Measurements from ENCODE around the gene FAM222A. TPM values are rescaled to one million over a fixed set of nuclear protein-coding genes. Genes with fewer than 3 reads are reported as not detected.

The FAM222A gene
- total and polyA plus RNA-seq, 2 of the 4 experiments (the other 2 are of a cell fraction) = under 0.01 to 0.32 TPM

DNA sequence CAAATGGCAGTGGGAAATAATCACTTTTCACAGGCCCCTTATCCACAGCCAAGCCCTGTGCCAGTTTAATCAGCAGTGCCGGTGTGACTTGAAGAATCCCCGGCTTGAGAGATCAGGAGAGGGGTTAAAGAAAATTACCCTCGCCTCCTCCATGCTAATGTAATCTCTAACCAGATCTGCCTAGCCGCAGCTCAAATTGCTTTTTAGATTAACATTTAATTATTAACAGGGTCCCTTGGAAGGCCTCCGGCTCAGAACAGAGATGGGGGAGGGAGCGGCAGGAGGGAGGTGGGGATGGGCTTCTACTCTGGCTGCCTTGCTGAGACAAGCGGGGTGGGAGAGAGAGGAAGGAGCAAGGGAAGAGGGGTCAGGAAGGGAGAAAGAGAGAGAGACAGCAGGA, 24.0 kb downstream of the FAM222A start:
- H4K8ac ChIP-seq (ENCODE audit: low read depth in 2 of 2, low read length in 2 of 2) = no peak overlapping the region
- no peak overlapping the region for H3K9ac ChIP-seq (ENCODE audit: low read depth, low read length)
- no peak overlapping the region for H2AK9ac ChIP-seq (replicated peaks; ENCODE audit: low read depth, low read length, poor library complexity)
- no peak overlapping the region for H3K27ac ChIP-seq (ENCODE audit: insufficient read depth, low read length)
- no peak for ATAC-seq (ENCODE audit: low read depth)
- H2AK5ac ChIP-seq (ENCODE audit: low read depth, low read length) = no peak overlapping the region
- H2BK15ac ChIP-seq (ENCODE audit: low read depth, low read length) = no peak overlapping the region
- H2BK120ac ChIP-seq (ENCODE audit: low read depth, low read length) = no peak overlapping the region
- H2BK20ac ChIP-seq (ENCODE audit: low read depth, low read length) = no peak overlapping the region
- BruUV-seq (replicated peaks) = no TSS peak
- no peaks in the 10 kb centered on the region for H3K79me1 ChIP-seq (ENCODE audit: low read depth in 1 of 2, low read length in 2 of 2)
- H3K18ac ChIP-seq (ENCODE audit: low read depth, low read length) = no peak overlapping the region
- H3K4me1 ChIP-seq (ENCODE audit: control insufficient read depth, insufficient read depth, low read length) = peaks cover 2% of the 10 kb centered on the region; the same call in 1 of the 2 replicates
- no peak overlapping the region for H4K91ac ChIP-seq (ENCODE audit: insufficient read depth, low read depth, low read length)
- POLR2A ChIA-PET (ENCODE audit: unreplicated experiment) = no interaction called here
- H3K9me3 ChIP-seq (ENCODE audit: control insufficient read depth, insufficient read depth, low read length) = no peaks in the 10 kb centered on the region
- no peak overlapping the region for H3K14ac ChIP-seq (replicated peaks; ENCODE audit: low read depth, low read length)
- H2AFZ ChIP-seq (replicated peaks; ENCODE audit: low read length, poor library complexity) = no peak overlapping the region
- no peak overlapping the region for H3K4ac ChIP-seq (ENCODE audit: low read depth, low read length)
- peaks cover 7% of the 10 kb centered on the region; the same call in 1 of the 2 replicates for H3K9me1 ChIP-seq (ENCODE audit: insufficient read depth, low read length)
- CTCF ChIA-PET = no interaction called here
- WGBS, 2 experiments (ENCODE audit: extremely low coverage in 2 of 2, insufficient read length in 1 of 2) = 60% methylated on average over 2 of the region's 7 CpGs; no CpG with 5 or more reads in 1 of the 2 experiments
- H3K4me3 ChIP-seq (ENCODE audit: insufficient read depth, low read depth, low read length) = no peak overlapping the region
- H3K27me3 ChIP-seq (ENCODE audit: control insufficient read depth, insufficient read depth, low read length) = peaks cover 27% of the 10 kb centered on the region
- no peak for DNase-seq
- H2BK5ac ChIP-seq (ENCODE audit: low read depth, low read length, poor library complexity, severe bottlenecking) = no peak overlapping the region
- intact Hi-C loops (cut with micrococcal nuclease) = no loop called here
- no peaks in the 10 kb centered on the region for H4K20me1 ChIP-seq (ENCODE audit: insufficient read depth, low read length)
- no peak overlapping the region for H3K56ac ChIP-seq (ENCODE audit: extremely low read depth, insufficient read depth, low read length)
- H3K36me3 ChIP-seq (ENCODE audit: control insufficient read depth, insufficient read depth, low read length) = no peaks in the 10 kb centered on the region
- no peak for TF ChIP-seq POLR2A (IDR thresholded peaks at IDR 0.05; ENCODE audit: low read depth, low read length)
- TF ChIP-seq, protein P1, sequence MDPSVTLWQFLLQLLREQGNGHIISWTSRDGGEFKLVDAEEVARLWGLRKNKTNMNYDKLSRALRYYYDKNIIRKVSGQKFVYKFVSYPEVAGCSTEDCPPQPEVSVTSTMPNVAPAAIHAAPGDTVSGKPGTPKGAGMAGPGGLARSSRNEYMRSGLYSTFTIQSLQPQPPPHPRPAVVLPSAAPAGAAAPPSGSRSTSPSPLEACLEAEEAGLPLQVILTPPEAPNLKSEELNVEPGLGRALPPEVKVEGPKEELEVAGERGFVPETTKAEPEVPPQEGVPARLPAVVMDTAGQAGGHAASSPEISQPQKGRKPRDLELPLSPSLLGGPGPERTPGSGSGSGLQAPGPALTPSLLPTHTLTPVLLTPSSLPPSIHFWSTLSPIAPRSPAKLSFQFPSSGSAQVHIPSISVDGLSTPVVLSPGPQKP (IDR thresholded peaks at IDR 0.05; ENCODE audit: borderline replicate concordance, low read depth, low read length) = no peak
- TF ChIP-seq MXI1 (IDR thresholded peaks at IDR 0.05; ENCODE audit: borderline replicate concordance, low read depth, low read length) = no peak
- no peak for TF ChIP-seq RAD21 (IDR thresholded peaks at IDR 0.05; ENCODE audit: low read length)
- TF ChIP-seq, protein P2, sequence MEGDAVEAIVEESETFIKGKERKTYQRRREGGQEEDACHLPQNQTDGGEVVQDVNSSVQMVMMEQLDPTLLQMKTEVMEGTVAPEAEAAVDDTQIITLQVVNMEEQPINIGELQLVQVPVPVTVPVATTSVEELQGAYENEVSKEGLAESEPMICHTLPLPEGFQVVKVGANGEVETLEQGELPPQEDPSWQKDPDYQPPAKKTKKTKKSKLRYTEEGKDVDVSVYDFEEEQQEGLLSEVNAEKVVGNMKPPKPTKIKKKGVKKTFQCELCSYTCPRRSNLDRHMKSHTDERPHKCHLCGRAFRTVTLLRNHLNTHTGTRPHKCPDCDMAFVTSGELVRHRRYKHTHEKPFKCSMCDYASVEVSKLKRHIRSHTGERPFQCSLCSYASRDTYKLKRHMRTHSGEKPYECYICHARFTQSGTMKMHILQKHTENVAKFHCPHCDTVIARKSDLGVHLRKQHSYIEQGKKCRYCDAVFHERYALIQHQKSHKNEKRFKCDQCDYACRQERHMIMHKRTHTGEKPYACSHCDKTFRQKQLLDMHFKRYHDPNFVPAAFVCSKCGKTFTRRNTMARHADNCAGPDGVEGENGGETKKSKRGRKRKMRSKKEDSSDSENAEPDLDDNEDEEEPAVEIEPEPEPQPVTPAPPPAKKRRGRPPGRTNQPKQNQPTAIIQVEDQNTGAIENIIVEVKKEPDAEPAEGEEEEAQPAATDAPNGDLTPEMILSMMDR (conservative IDR thresholded peaks at IDR 0.05; ENCODE audit: low read depth, low read length) = no peak
- in situ Hi-C loops (cut with MboI; ENCODE audit: low sequenced_read_pairs) = no loop called here
- H4K5ac ChIP-seq (ENCODE audit: low read depth, low read length) = no peak overlapping the region
- dilution Hi-C loops (cut with HindIII; ENCODE audit: low sequenced_read_pairs, unreplicated experiment) = no loop called here
- no peak overlapping the region for H3K4me2 ChIP-seq (ENCODE audit: low read depth, low read length)
- H3K23ac ChIP-seq (ENCODE audit: low read depth, low read length) = no peak overlapping the region
